MM.1S (cell line): Measurements from ENCODE around the gene IFT27.

ENCODE experiments used
- DNase-seq: peaks from one replicate; pipeline ENCODE4 v3.0.0-alpha.2; 2015
- H2AFZ ChIP-seq: fragments of 300-600 bp; sonication (generic); 2 replicates; pipeline ENCODE4 v1.6.0; 2016; ENCODE audit warnings: antibody characterized with exemption, low read length
- H3F3A ChIP-seq: fragments of 300-600 bp; sonication (generic); 2 replicates; pipeline ENCODE4 v1.6.1; 2016; ENCODE audit warnings: mild to moderate bottlenecking, antibody characterized with exemption, low read length, moderate library complexity, mixed read lengths; ENCODE audit not compliant: insufficient read depth
- H3K27ac ChIP-seq: fragments of 300-600 bp; sonication (generic); 2 replicates; pipeline ENCODE4 v1.5.1; 2016; ENCODE audit warnings: mild to moderate bottlenecking, low read length
- H3K27me3 ChIP-seq: fragments of 300-600 bp; sonication (generic); replicated peaks from 2 replicates; pipeline ENCODE4 v1.6.0; 2016; ENCODE audit warnings: low read length; ENCODE audit not compliant: insufficient read depth
- H3K36me3 ChIP-seq: fragments of 300-600 bp; sonication (generic); replicated peaks from 2 replicates; pipeline ENCODE4 v1.6.1; 2016; ENCODE audit warnings: mild to moderate bottlenecking, low read length, mixed read lengths; ENCODE audit not compliant: insufficient read depth
- H3K4me1 ChIP-seq: fragments of 300-600 bp; sonication (generic); 2 replicates; pipeline ENCODE4 v1.6.1; 2016; ENCODE audit warnings: low read length, mixed read lengths
- H3K4me2 ChIP-seq: fragments of 300-600 bp; sonication (generic); 2 replicates; pipeline ENCODE4 v1.6.0; 2016; ENCODE audit warnings: low read depth, low read length
- H3K4me3 ChIP-seq: fragments of 300-600 bp; sonication (generic); 2 replicates; pipeline ENCODE4 v1.5.1; 2016; ENCODE audit warnings: low read length, mixed read lengths
- H3K79me2 ChIP-seq: fragments of 300-600 bp; sonication (generic); 2 replicates; pipeline ENCODE4 v1.6.1; 2016; ENCODE audit warnings: mixed run types, low read length, mixed read lengths
- H3K9ac ChIP-seq: fragments of 300-600 bp; sonication (generic); 2 replicates; pipeline ENCODE4 v1.6.1; 2016; ENCODE audit warnings: low read length, mixed read lengths
- H3K9me2 ChIP-seq: fragments of 300-600 bp; sonication (generic); replicated peaks from 2 replicates; pipeline ENCODE4 v1.6.1; 2016; ENCODE audit warnings: mild to moderate bottlenecking, low read length, mixed read lengths; ENCODE audit not compliant: insufficient read depth
- H3K9me3 ChIP-seq: fragments of 300-600 bp; sonication (generic); replicated peaks from 2 replicates; pipeline ENCODE4 v1.6.1; 2016; ENCODE audit warnings: mild to moderate bottlenecking, low read length, mixed read lengths; ENCODE audit not compliant: insufficient read depth
- H4K20me1 ChIP-seq: fragments of 300-600 bp; sonication (generic); 2 replicates; pipeline ENCODE4 v1.6.1; 2016; ENCODE audit warnings: mild to moderate bottlenecking, low read length, moderate library complexity, mixed read lengths; ENCODE audit not compliant: insufficient read depth
- EZH2 ChIP-seq: fragments of 300-600 bp; sonication (generic); optimal IDR thresholded peaks from 2 replicates; pipeline ENCODE3; 2017; ENCODE audit warnings: low read depth, mild to moderate bottlenecking, antibody characterized with exemption, low read length, mixed read lengths
- EZH2phosphoT487 ChIP-seq: fragments of 300-600 bp; sonication (generic); IDR thresholded peaks from 2 replicates; pipeline ENCODE4 v1.6.1; 2018; ENCODE audit warnings: antibody characterized with exemption, low read length
- TF ChIP-seq, protein P1 (sequence below): fragments of 300-600 bp; sonication (generic); IDR thresholded peaks from 2 replicates; pipeline ENCODE4 v1.5.1; 2016; ENCODE audit warnings: antibody characterized with exemption, low read length, mixed read lengths

IFT27 gene

GRCh38 chr22:36743011-36743410 lies 32.9 kb downstream of the IFT27 start:
- H3K4me1 ChIP-seq, result no peaks in the 10 kb centered on the region
- TF ChIP-seq EZH2phosphoT487 (no peak), EZH2 (no peak)
- TF ChIP-seq, protein P1, sequence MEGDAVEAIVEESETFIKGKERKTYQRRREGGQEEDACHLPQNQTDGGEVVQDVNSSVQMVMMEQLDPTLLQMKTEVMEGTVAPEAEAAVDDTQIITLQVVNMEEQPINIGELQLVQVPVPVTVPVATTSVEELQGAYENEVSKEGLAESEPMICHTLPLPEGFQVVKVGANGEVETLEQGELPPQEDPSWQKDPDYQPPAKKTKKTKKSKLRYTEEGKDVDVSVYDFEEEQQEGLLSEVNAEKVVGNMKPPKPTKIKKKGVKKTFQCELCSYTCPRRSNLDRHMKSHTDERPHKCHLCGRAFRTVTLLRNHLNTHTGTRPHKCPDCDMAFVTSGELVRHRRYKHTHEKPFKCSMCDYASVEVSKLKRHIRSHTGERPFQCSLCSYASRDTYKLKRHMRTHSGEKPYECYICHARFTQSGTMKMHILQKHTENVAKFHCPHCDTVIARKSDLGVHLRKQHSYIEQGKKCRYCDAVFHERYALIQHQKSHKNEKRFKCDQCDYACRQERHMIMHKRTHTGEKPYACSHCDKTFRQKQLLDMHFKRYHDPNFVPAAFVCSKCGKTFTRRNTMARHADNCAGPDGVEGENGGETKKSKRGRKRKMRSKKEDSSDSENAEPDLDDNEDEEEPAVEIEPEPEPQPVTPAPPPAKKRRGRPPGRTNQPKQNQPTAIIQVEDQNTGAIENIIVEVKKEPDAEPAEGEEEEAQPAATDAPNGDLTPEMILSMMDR, result no peak
- H3K4me3 ChIP-seq, result no peak overlapping the region
- H3K4me2 ChIP-seq, result no peak overlapping the region
- H3K9ac ChIP-seq, result no peak overlapping the region
- no peak overlapping the region for H3K27ac ChIP-seq
- H3K36me3 ChIP-seq, result no peaks in the 10 kb centered on the region
- H4K20me1 ChIP-seq, result no peaks in the 10 kb centered on the region
- peaks cover 78% of the 10 kb centered on the region for H3K27me3 ChIP-seq
- DNase-seq, result no peak
- no peak overlapping the region for H2AFZ ChIP-seq
- no peaks in the 10 kb centered on the region for H3K79me2 ChIP-seq
- H3K9me3 ChIP-seq, result no peaks in the 10 kb centered on the region
- H3K9me2 ChIP-seq, result no peaks in the 10 kb centered on the region
- H3F3A ChIP-seq, result no peaks in the 10 kb centered on the region

DNA sequence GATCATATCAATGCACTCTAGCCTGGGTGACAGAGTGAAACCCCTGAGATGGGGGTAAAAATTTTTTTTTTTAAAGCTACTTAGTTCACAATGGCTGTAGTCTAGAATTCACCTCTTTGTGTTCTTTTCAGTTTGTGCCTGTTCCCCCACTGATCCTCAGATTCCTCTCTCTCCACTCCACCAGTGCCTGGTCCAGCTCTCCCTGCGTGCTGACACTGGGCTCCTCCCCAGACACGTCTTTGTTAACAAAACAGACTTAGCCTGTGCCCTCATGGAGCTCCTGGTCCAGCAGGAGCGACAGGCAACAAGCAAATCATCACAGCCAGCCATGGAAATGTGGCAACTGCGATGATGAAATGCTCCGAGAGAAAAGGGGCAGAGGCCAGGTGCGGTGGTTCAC lies 34.0 kb downstream of the IFT27 start:
- no peaks in the 10 kb centered on the region for H3K9me3 ChIP-seq
- H3K36me3 ChIP-seq, result no peaks in the 10 kb centered on the region
- no peaks in the 10 kb centered on the region for H3K9me2 ChIP-seq
- H3K79me2 ChIP-seq, result no peaks in the 10 kb centered on the region
- peaks cover 88% of the 10 kb centered on the region for H3K27me3 ChIP-seq
- no peak overlapping the region for H3K9ac ChIP-seq
- no peak overlapping the region for H3K4me3 ChIP-seq
- no peak overlapping the region for H3K27ac ChIP-seq
- no peaks in the 10 kb centered on the region for H3K4me1 ChIP-seq
- no peaks in the 10 kb centered on the region for H4K20me1 ChIP-seq
- no peak overlapping the region for H2AFZ ChIP-seq
- TF ChIP-seq EZH2phosphoT487 (no peak), EZH2 (no peak)
- TF ChIP-seq, protein P1, result no peak
- H3K4me2 ChIP-seq, result no peak overlapping the region
- no peak for DNase-seq
- H3F3A ChIP-seq, result no peaks in the 10 kb centered on the region

DNA sequence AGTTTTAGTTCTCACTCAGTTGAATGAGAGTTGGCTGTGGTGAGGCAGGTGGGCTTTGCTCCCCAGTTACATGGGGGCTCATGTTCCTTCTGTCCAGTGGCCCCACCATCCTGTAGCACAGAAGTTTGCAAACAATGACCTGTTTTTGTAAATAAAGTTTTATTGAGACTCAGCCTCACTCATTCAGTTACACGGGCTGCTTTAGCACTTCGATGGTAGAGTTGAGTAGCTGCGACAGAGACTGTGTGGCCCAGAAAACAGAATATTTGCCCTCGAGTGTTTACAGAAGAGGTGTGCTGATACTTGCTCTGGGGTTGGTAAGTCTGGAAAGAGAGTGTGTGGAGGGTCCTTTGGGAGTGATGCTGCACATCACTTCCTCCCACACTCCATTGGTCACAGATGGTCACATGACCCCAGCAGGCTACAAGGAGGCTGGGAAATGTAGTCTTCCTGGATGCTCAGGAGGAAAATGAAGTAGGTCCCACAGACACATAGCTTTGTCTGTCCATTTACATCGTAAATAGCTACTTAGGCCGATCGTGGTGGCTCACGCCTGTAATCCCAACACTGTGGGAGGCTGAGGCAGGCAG lies 34.6 kb downstream of the IFT27 start:
- Histone ChIP-seq H3K27me3 (peaks cover 90% of the 10 kb centered on the region), H3K36me3 (no peaks in the 10 kb centered on the region), H3K9ac (no peak overlapping the region), H4K20me1 (no peaks in the 10 kb centered on the region), H3K4me2 (peak overlapping the region; percentile 18; the same call in 1 of the 2 replicates), H3K27ac (no peak overlapping the region), H3K9me2 (no peaks in the 10 kb centered on the region), H2AFZ (peak overlapping the region; percentile 47), H3F3A (no peaks in the 10 kb centered on the region), H3K4me1 (no peaks in the 10 kb centered on the region), H3K4me3 (peak overlapping the region; percentile 48; the same call in 1 of the 2 replicates), H3K9me3 (no peaks in the 10 kb centered on the region), H3K79me2 (no peaks in the 10 kb centered on the region)
- peak; percentile 10 for DNase-seq
- no peak for TF ChIP-seq EZH2phosphoT487
- TF ChIP-seq EZH2, result no peak
- TF ChIP-seq, protein P1, result no peak
